HFFc6 (cell line): ENCODE measurements around the gene CLK3. TPM values are rescaled to one million over a fixed set of nuclear protein-coding genes. Genes with fewer than 3 reads are reported as not detected.

Experiments
- DNase-seq: peaks from one replicate; pipeline ENCODE4 v3.0.0-alpha.2; 2018
- H3K27ac Mint-ChIP-seq: 2 replicates; pipeline ENCODE4 v1.8.0; 2020; ENCODE audit warnings: mild to moderate bottlenecking, mixed read lengths
- H3K27me3 Mint-ChIP-seq: 2 replicates; pipeline ENCODE4 v1.8.0; 2021; ENCODE audit warnings: mild to moderate bottlenecking, moderate library complexity, mixed read lengths; ENCODE audit not compliant: insufficient read depth
- H3K36me3 Mint-ChIP-seq: 2 replicates; pipeline ENCODE4 v1.8.0; 2021; ENCODE audit warnings: low read depth, mixed read lengths
- H3K4me1 Mint-ChIP-seq: 2 replicates; pipeline ENCODE4 v1.8.0; 2020; ENCODE audit warnings: low read depth, mixed read lengths
- H3K4me3 Mint-ChIP-seq: 2 replicates; pipeline ENCODE4 v1.8.0; 2020; ENCODE audit warnings: mild to moderate bottlenecking, moderate library complexity, mixed read lengths
- H3K9me3 Mint-ChIP-seq: 2 replicates; pipeline ENCODE4 v1.8.0; 2020; ENCODE audit warnings: mild to moderate bottlenecking, mixed read lengths
- CTCF ChIP-seq: fragments of 200-600 bp; sonication (generic); IDR thresholded peaks from 2 replicates; pipeline ENCODE4 v1.5.0; 2021; ENCODE audit warnings: antibody characterized with exemption, mild to moderate bottlenecking
- total RNA-seq, 6 experiments: library from RNA; stranded (reverse); fragmentation: NEBNext Ultra II Directional; extraction: Animal tissue kit (Norgen Biotek cat#: 25700); gene quantifications; 2 replicates in 1 of 6; 3 replicates in 5 of 6; pipeline ENCODE4 v1.2.3, GENCODE V29; 2021

Gene CLK3
- total RNA-seq, 6 experiments from 2014 or later, result 45.4 to 53.0 (median 46.9) TPM

DNA sequence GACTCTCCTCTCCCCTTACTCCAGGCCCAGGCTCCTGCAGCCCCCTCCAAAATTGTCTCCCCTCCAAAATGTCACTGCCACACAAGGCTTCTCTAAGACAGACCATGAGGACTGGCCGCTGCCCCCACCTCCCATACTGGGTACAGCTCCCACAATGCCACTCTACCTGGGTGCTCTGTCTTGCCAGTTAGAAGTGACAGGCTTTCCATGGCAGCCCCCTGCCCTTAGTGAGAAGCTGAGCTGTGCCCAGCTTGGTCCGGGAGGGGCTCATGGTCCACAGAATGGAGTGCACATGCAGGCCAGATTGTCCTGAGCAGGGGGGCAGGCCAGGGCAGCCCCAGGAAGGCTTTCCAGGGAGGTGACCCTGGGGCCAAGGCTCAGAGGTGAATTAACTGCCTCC is 3.0 kb upstream of the CLK3 start:
- H3K27ac Mint-ChIP-seq, result peak overlapping the region; percentile 53; the same call in 1 of the 2 replicates
- peaks cover 24% of the 10 kb centered on the region for H3K27me3 Mint-ChIP-seq
- no peak for DNase-seq
- TF ChIP-seq CTCF, result no peak
- peaks cover 13% of the 10 kb centered on the region for H3K4me1 Mint-ChIP-seq
- no peak overlapping the region; the same call in 1 of the 2 replicates for H3K4me3 Mint-ChIP-seq
- H3K9me3 Mint-ChIP-seq, result no peaks in the 10 kb centered on the region
- H3K36me3 Mint-ChIP-seq, result no peaks in the 10 kb centered on the region; the same call in 1 of the 2 replicates

GRCh38 chr15:74613089-74613952 is 2.3 kb upstream of the CLK3 start:
- peaks cover 23% of the 10 kb centered on the region for H3K27me3 Mint-ChIP-seq
- H3K4me3 Mint-ChIP-seq, result peak overlapping the region; percentile 54
- H3K9me3 Mint-ChIP-seq, result no peaks in the 10 kb centered on the region
- peaks cover 19% of the 10 kb centered on the region for H3K4me1 Mint-ChIP-seq
- no peak for TF ChIP-seq CTCF
- DNase-seq, result peak; percentile 43
- no peaks in the 10 kb centered on the region; the same call in 1 of the 2 replicates for H3K36me3 Mint-ChIP-seq
- peak overlapping the region; percentile 53; the same call in 1 of the 2 replicates for H3K27ac Mint-ChIP-seq

DNA sequence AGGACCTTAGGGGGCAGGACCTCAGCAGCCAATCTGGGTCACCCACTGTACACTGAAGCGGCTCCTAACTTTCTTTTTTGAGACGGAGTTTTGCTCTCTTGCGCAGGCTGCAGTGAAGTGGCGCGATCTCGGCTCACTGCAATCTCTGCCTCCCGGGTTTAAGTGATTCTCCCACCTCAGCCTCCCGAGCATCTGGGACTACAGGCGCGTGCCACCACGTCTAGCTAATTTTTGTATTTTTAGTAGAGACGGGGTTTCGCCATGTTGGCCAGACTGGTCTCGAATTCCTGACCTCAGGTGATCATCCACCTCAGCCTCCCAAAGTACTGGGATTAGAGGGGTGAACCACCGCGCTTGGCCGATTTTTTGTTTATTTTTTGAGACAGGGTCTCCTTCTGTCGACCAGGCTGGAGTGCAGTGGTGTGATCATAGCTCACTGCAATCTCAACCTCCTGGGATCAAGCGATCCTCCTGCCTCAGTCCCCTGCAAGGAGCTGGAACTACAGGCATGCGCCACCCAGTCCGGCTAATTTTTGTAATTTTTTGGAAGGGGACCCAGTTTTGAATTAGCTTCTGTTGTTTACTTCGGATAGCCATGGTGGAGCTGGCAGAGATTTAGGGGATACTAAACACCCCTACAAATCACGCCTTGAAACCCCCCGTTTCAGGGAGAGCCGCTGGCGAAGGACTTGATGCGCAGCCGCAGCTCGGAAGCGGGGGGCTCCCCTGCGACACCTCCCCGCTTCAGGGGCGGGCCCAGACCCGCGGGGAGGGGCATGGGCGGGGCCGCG is 1.5 kb upstream of the CLK3 start:
- Mint-ChIP-seq H3K4me3 (peak overlapping the region; percentile 76), H3K36me3 (no peaks in the 10 kb centered on the region; the same call in none of the 2 replicates), H3K27me3 (peaks cover 19% of the 10 kb centered on the region), H3K27ac (peak overlapping the region; percentile 62), H3K9me3 (no peaks in the 10 kb centered on the region), H3K4me1 (peaks cover 19% of the 10 kb centered on the region)
- TF ChIP-seq CTCF, result no peak
- DNase-seq, result no peak

DNA sequence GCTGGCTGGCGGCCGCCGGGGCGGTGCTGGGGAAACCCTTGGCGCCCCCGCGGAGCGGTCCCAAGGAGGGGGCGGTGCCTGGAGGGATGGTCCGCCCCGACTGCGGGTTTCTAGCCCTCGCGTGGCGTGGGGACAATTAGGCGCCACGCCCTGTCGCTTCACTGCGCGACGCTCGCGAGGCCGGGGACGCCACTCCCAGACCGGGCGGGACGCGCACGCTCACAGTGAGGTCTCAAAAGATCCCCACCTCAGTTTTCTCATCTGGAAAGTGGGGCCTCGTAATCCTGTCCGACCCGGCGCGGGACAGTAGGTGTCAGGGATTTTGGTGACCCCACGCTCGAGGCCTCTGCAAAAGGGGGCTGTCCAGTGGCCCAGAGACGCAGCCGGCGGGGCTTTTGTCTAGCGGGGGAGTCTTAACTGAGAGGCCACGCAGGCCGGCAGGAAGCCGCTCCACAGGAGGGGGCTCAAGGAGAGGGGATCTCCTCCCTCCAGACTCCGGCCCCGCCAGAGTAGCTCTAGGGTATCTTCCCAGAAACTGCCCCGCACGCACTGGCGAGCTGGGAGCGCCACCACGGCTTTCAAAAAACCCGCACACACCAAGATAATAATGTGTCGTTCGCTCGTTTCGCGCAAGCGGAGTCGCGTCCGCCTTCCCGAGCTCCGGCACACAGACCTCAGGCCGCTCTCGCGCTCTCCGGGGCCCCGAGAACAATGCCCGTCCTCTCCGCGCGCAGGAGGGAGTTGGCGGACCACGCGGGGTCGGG is 710 bp upstream of the CLK3 start:
- TF ChIP-seq CTCF, result no peak
- H3K27ac Mint-ChIP-seq, result peak overlapping the region; percentile 94
- H3K4me3 Mint-ChIP-seq, result peak overlapping the region; percentile 97
- no peaks in the 10 kb centered on the region; the same call in none of the 2 replicates for H3K36me3 Mint-ChIP-seq
- H3K27me3 Mint-ChIP-seq, result peaks cover 11% of the 10 kb centered on the region
- no peaks in the 10 kb centered on the region for H3K9me3 Mint-ChIP-seq
- peak; percentile 68 for DNase-seq
- peaks cover 19% of the 10 kb centered on the region for H3K4me1 Mint-ChIP-seq

DNA sequence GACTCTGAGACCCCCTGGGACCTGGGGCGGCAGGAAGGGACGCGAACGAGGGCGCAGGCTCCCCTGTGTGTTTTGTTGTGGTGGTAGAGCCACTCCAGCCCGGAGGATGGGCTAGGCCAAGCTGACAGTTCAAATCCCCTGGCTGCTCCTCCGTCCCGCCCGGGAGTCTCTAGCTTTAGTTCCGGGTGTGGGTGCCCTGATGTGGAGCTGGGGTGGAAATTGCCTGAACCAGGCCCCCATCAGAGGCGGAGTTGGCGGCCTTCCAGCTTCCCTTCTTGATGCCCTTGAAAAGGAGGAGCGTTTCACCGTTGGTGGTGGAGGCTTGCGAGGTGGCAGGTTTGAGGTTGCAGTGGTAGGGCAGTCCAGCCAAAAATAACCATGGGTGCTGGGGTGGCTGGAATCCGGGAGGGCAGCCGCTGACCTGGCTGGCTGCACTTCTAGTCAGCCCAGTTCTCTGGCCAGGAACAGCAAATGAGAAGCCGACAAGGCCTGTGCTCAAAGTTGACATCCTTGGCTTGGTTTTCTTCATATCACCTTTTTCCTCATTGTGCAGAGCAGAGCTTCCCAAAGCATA is 817 bp downstream of the CLK3 start:
- no peaks in the 10 kb centered on the region for H3K9me3 Mint-ChIP-seq
- H3K27ac Mint-ChIP-seq, result peak overlapping the region; percentile 91
- peaks cover 24% of the 10 kb centered on the region for H3K4me1 Mint-ChIP-seq
- peak overlapping the region; percentile 97 for H3K4me3 Mint-ChIP-seq
- H3K27me3 Mint-ChIP-seq, result peaks cover 7% of the 10 kb centered on the region; the same call in 1 of the 2 replicates
- TF ChIP-seq CTCF, result no peak
- H3K36me3 Mint-ChIP-seq, result peaks cover 7% of the 10 kb centered on the region
- DNase-seq, result peak; percentile 63
